Keratinocyte (primary cell): ENCODE data around the gene CMIP.

Experiments
- EZH2 ChIP-seq: IDR thresholded peaks from one replicate; pipeline ENCODE4 v1.6.1; 2012; ENCODE audit warnings: inconsistent platforms, mild to moderate bottlenecking, low read length, moderate library complexity
- TF ChIP-seq, protein P1 (sequence below), 3 experiments: IDR thresholded peaks in 1 of 3; conservative IDR thresholded peaks in 1 of 3; optimal IDR thresholded peaks in 1 of 3; 2 replicates in 2 of 3; 3 replicates in 1 of 3; pipeline versions ENCODE3 to v1.5.1; 2011; ENCODE audit warnings: low read length in 3 of 3, mild to moderate bottlenecking in 3 of 3, moderate library complexity in 2 of 3, control low read depth in 1 of 3, inconsistent platforms in 1 of 3; ENCODE audit not compliant: insufficient read depth in 2 of 3; ENCODE audit errors: extremely low read depth in 1 of 3

DNA sequence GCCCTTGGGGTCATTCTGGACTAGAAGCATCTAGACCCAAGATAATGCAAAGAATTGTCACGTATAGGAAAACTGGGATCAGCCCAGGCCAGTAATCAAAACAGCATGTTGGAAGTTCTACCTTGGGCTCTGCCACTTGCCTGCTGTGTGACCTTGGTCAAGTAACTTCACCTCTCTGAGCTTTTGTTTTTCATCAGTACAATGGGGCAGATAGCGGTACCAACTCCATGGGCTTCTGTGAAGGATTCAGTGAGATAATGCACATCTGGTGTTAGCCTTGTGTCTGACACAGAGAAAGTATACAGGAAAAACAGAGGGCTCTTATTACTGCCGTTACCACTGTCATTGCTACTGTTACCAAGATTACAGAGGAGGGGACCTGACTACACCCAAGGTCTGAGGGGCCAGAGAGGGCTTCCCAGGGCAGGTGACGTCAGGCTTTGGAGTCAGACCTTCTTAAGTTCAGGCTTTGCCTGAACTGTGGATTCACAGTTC lies 24.6 kb downstream of the CMIP start:
- TF ChIP-seq, protein P1, sequence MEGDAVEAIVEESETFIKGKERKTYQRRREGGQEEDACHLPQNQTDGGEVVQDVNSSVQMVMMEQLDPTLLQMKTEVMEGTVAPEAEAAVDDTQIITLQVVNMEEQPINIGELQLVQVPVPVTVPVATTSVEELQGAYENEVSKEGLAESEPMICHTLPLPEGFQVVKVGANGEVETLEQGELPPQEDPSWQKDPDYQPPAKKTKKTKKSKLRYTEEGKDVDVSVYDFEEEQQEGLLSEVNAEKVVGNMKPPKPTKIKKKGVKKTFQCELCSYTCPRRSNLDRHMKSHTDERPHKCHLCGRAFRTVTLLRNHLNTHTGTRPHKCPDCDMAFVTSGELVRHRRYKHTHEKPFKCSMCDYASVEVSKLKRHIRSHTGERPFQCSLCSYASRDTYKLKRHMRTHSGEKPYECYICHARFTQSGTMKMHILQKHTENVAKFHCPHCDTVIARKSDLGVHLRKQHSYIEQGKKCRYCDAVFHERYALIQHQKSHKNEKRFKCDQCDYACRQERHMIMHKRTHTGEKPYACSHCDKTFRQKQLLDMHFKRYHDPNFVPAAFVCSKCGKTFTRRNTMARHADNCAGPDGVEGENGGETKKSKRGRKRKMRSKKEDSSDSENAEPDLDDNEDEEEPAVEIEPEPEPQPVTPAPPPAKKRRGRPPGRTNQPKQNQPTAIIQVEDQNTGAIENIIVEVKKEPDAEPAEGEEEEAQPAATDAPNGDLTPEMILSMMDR (optimal IDR thresholded peaks at IDR 0.05 in 1 of 3, IDR thresholded peaks at IDR 0.05 in 1 of 3, conservative IDR thresholded peaks at IDR 0.05 in 1 of 3; ENCODE audit: extremely low read depth in 1 of 3, insufficient read depth in 2 of 3, low read length in 3 of 3), result no peak
- no peak for TF ChIP-seq EZH2
